Tibial nerve (tissue), 4 donors: ENCODE measurements around the gene BTRC.

Source experiments
- EP300 ChIP-seq, 2 donors: sonication (generic); formaldehyde crosslinking; IDR thresholded peaks; one replicate each; pipeline ENCODE4 v1.6.1; 2017; ENCODE audit warnings: antibody characterized with exemption in 2 of 2, mild to moderate bottlenecking in 1 of 2
- POLR2A ChIP-seq, 2 donors: fragments of 450-650 bp; IDR thresholded peaks; one replicate each; pipeline ENCODE4 v1.6.1; 2017; ENCODE audit warnings: antibody characterized with exemption in 2 of 2, mild to moderate bottlenecking in 2 of 2, moderate library complexity in 2 of 2
- TF ChIP-seq, protein P1 (sequence below), 5 experiments: fragments of 200-600 bp in 3 of 5; fragments of 450-650 bp in 2 of 5; sonication (generic) in 3 of 5; IDR thresholded peaks; one replicate each; pipeline ENCODE4 v1.5.1; 2016 to 2019; ENCODE audit warnings: antibody characterized with exemption in 5 of 5, mild to moderate bottlenecking in 3 of 5, moderate library complexity in 2 of 5

DNA sequence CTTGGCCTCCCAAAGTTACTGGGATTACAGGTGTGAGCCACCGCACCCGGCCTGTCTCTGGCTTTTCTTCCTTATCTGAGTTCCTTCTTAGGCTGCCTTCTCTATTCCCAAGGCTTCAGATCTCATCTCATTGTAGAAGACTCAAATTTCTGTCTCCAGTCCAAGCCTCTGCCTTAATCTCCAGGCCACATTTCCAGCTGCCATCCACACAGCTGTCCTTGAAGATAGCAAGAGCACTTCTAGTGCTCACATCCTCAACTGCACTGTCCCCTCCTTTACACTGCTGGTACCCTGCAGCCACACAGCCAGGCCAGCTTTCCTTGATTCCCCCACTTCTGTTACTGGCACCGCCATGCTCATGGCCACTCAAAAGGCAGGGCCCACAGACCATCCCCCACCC is 198.5 kb downstream of the BTRC start:
- TF ChIP-seq EP300 (IDR thresholded peaks at IDR 0.05) (no peak), POLR2A (IDR thresholded peaks at IDR 0.05) (no peak)
- TF ChIP-seq, protein P1, sequence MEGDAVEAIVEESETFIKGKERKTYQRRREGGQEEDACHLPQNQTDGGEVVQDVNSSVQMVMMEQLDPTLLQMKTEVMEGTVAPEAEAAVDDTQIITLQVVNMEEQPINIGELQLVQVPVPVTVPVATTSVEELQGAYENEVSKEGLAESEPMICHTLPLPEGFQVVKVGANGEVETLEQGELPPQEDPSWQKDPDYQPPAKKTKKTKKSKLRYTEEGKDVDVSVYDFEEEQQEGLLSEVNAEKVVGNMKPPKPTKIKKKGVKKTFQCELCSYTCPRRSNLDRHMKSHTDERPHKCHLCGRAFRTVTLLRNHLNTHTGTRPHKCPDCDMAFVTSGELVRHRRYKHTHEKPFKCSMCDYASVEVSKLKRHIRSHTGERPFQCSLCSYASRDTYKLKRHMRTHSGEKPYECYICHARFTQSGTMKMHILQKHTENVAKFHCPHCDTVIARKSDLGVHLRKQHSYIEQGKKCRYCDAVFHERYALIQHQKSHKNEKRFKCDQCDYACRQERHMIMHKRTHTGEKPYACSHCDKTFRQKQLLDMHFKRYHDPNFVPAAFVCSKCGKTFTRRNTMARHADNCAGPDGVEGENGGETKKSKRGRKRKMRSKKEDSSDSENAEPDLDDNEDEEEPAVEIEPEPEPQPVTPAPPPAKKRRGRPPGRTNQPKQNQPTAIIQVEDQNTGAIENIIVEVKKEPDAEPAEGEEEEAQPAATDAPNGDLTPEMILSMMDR (IDR thresholded peaks at IDR 0.05), result no peak
